Thyroid gland (tissue), 4 donors: ENCODE measurements around the gene NDUFB2. TPM values are rescaled to one million over a fixed set of nuclear protein-coding genes. Genes with fewer than 3 reads are reported as not detected.
"Not testable (repeated sequence)": the region's sequence is repeated elsewhere in the genome, so short reads cannot be mapped to it uniquely, and the experiment has no call there.

Experiments
- DNase-seq, 2 donors: peaks; one replicate each; pipeline ENCODE4 v3.0.0-alpha.2; 2019
- H3K27ac ChIP-seq, 3 donors: fragments of 200-600 bp; sonication (generic); 1 replicate in 2 of 3; 2 replicates in 1 of 3; pipeline ENCODE4 v1.5.1; 2016 to 2019; ENCODE audit warnings: mild to moderate bottlenecking in 1 of 3, moderate library complexity in 1 of 3
- H3K27me3 ChIP-seq: fragments of 200-600 bp; sonication (generic); one replicate; pipeline ENCODE4 v1.5.1; 2019
- H3K36me3 ChIP-seq, 2 donors: fragments of 200-600 bp; sonication (generic); one replicate each; pipeline ENCODE4 v1.5.1; 2016 to 2019
- H3K4me1 ChIP-seq, 2 donors: fragments of 200-600 bp; sonication (generic); one replicate each; pipeline ENCODE4 v1.5.1; 2017 to 2019
- H3K4me3 ChIP-seq, 3 donors: fragments of 200-600 bp; sonication (generic); replicated peaks in 1 of 3; 1 replicate in 2 of 3; 2 replicates in 1 of 3; pipeline ENCODE4 v1.5.1; 2016; ENCODE audit warnings: mild to moderate bottlenecking in 1 of 3
- H3K9me3 ChIP-seq: fragments of 200-600 bp; sonication (generic); one replicate; pipeline ENCODE4 v1.5.1; 2017
- CTCF ChIP-seq, 6 experiments: fragments of 200-600 bp in 3 of 6; fragments of 450-650 bp in 3 of 6; sonication (generic) in 3 of 6; IDR thresholded peaks; one replicate each; pipeline ENCODE4 v1.5.1; 2016 to 2019; ENCODE audit warnings: antibody characterized with exemption in 6 of 6, mild to moderate bottlenecking in 2 of 6, inconsistent platforms in 1 of 6, moderate library complexity in 1 of 6
- POLR2A ChIP-seq, 2 donors: fragments of 450-650 bp; IDR thresholded peaks; one replicate each; pipeline ENCODE4 v1.6.1; 2017; ENCODE audit warnings: antibody characterized with exemption in 2 of 2, mild to moderate bottlenecking in 2 of 2, moderate library complexity in 1 of 2
- WGBS, 2 donors: methylation state at CpG; one replicate each; pipeline ENCODE4 v1.1.5; 2017; 5-methylcytosine and 5-hydroxymethylcytosine counted together
- intact Hi-C: fragments of 100-400 bp; cut with DNase I; formaldehyde crosslinking; loops from one replicate; pipeline ENCODE4 v1.15.1; 2023
- total RNA-seq, 4 donors: library from RNA; depleted of rRNA; stranded (reverse); fragments of >200 nt; gene quantifications; one replicate each; pipeline ENCODE4 v1.2.3, GENCODE V29; 2016

NDUFB2 gene
- total RNA-seq, 4 donors from 2014 or later, result 213 to 955 (median 698) TPM

GRCh38 chr7:140667476-140667875, 29.0 kb upstream of the NDUFB2 start:
- intact Hi-C loops, result no loop called here
- H3K27me3 ChIP-seq, result no peaks in the 10 kb centered on the region
- no peak overlapping the region for H3K4me3 ChIP-seq
- H3K4me1 ChIP-seq, result peaks cover 0 to 3% of the 10 kb centered on the region in 2 donors
- TF ChIP-seq POLR2A (IDR thresholded peaks at IDR 0.05), result no peak
- TF ChIP-seq CTCF (IDR thresholded peaks at IDR 0.05), result no peak
- DNase-seq, result no peak
- no peak overlapping the region for H3K27ac ChIP-seq
- no peaks in the 10 kb centered on the region for H3K36me3 ChIP-seq
- H3K9me3 ChIP-seq, result no peaks in the 10 kb centered on the region
- WGBS, 2 donors, result 62 to 100% methylated on average over 1 of the region's 1 CpG

GRCh38 chr7:140668641-140669040, 27.9 kb upstream of the NDUFB2 start:
- 66 to 77% methylated on average over 1 of the region's 1 CpG for WGBS, 2 donors
- no peaks in the 10 kb centered on the region for H3K9me3 ChIP-seq
- H3K4me3 ChIP-seq, result no peak overlapping the region
- intact Hi-C loops, result no loop called here
- H3K36me3 ChIP-seq, result no peaks in the 10 kb centered on the region
- H3K27ac ChIP-seq, result no peak overlapping the region
- H3K4me1 ChIP-seq, result peaks cover 1 to 4% of the 10 kb centered on the region in 2 donors
- TF ChIP-seq CTCF (IDR thresholded peaks at IDR 0.05), result no peak
- TF ChIP-seq POLR2A (IDR thresholded peaks at IDR 0.05), result no peak
- H3K27me3 ChIP-seq, result no peaks in the 10 kb centered on the region
- DNase-seq, result no peak

- Histone ChIP-seq H3K9me3 (no peaks in the 10 kb centered on the region), H3K27ac (no peak overlapping the region), H3K27me3 (no peaks in the 10 kb centered on the region), H3K36me3 (no peaks in the 10 kb centered on the region), H3K4me3 (no peak overlapping the region), H3K4me1 (peaks cover 8 to 12% of the 10 kb centered on the region in 2 donors)
- intact Hi-C loops, result no loop called here
- TF ChIP-seq CTCF (IDR thresholded peaks at IDR 0.05), result no peak
- TF ChIP-seq POLR2A (IDR thresholded peaks at IDR 0.05), result no peak
- no peak for DNase-seq
- WGBS, 2 donors, result 92 to 94% methylated on average over 3 of the region's 3 CpGs
Measured at GRCh38 chr7:140669352-140669751, 27.2 kb upstream of the NDUFB2 start.

GRCh38 chr7:140669862-140670261, 26.6 kb upstream of the NDUFB2 start:
- 90 to 92% methylated on average over 10 of the region's 10 CpGs for WGBS, 2 donors
- not testable (repeated sequence) for H3K9me3 ChIP-seq, H3K27ac ChIP-seq, H3K27me3 ChIP-seq, H3K4me3 ChIP-seq, DNase-seq, H3K36me3 ChIP-seq
- intact Hi-C loops, result loop anchor here (10.0 kb wide), 1 partner anchor 345 kb away; the partner anchor contains the start of gene MRPS33
- H3K4me1 ChIP-seq, result peaks cover 13 to 17% of the 10 kb centered on the region in 2 donors

GRCh38 chr7:140670343-140670935, 26.1 kb upstream of the NDUFB2 start:
- Histone ChIP-seq H3K9me3 (no peaks in the 10 kb centered on the region), H3K36me3 (no peaks in the 10 kb centered on the region), H3K27ac (no peak overlapping the region), H3K4me1 (peaks cover 19 to 22% of the 10 kb centered on the region in 2 donors), H3K4me3 (no peak overlapping the region), H3K27me3 (no peaks in the 10 kb centered on the region)
- DNase-seq, result no peak
- intact Hi-C loops, result loop anchor here (10.0 kb wide), 1 partner anchor 344 kb away; the partner anchor contains the start of gene MRPS33
- TF ChIP-seq CTCF (IDR thresholded peaks at IDR 0.05) (no peak), POLR2A (IDR thresholded peaks at IDR 0.05) (no peak)
- WGBS, 2 donors, result 66 to 68% methylated on average over 4 of the region's 4 CpGs
